Left kidney (tissue), 2 donors: Measurements from ENCODE around the gene FNDC3B. TPM values are rescaled to one million over a fixed set of nuclear protein-coding genes. Genes with fewer than 3 reads are reported as not detected.
A peak's percentile ranks its signal among the peaks of the same experiment; 100 is the strongest.

Experiments used
- DNase-seq: peaks from one replicate; pipeline ENCODE4 v3.0.0-alpha.2; 2013
- polyA plus RNA-seq: library from polyadenylated mRNA; unstranded; fragments of 120-200 nt; gene quantifications from one replicate; pipeline ENCODE4 v1.2.1, GENCODE V29; 2013; ENCODE audit not compliant: insufficient read length

FNDC3B gene
- polyA plus RNA-seq, 1 donor = 62.2 TPM

DNA sequence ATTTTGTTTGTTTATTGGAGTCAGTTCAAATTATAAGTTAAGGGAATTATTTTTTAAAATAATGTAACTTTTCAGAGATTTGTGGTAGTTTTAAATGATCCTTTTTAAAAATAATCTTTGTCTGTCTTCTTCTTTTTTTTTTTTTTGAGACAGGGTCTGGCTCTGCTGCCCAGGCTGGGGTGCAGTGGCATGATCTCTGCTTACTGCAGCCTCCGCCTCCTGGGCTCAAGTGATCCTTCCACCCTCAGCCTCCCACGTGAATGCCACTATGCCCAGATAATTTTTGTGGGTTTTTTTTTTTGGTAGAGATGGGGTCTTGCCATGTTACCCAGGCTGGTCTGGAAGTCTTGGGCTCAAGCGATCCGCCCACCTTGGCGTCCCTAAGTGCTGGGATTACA, 12.6 kb downstream of the FNDC3B start:
- no peak for DNase-seq

DNA sequence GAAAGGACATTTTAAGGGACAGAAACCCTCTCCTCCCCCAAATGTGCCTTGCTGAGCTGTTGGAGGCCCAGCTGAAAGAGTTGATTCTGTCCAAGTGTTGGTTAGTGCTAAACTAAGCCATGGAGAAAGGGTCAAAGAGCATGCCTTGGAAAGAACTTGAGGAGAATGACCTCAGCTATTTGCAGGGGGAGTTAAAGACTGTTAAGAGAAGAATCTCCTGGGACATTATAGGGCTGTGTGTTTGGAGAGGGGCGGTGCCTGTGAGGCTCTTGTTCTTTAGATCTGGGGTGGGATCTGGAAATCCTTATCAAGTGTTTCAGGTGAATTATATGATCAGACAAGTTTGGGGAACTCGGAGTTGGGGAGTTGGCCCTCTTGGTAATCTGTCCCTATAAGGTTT, 13.0 kb downstream of the FNDC3B start:
- no peak for DNase-seq

DNA sequence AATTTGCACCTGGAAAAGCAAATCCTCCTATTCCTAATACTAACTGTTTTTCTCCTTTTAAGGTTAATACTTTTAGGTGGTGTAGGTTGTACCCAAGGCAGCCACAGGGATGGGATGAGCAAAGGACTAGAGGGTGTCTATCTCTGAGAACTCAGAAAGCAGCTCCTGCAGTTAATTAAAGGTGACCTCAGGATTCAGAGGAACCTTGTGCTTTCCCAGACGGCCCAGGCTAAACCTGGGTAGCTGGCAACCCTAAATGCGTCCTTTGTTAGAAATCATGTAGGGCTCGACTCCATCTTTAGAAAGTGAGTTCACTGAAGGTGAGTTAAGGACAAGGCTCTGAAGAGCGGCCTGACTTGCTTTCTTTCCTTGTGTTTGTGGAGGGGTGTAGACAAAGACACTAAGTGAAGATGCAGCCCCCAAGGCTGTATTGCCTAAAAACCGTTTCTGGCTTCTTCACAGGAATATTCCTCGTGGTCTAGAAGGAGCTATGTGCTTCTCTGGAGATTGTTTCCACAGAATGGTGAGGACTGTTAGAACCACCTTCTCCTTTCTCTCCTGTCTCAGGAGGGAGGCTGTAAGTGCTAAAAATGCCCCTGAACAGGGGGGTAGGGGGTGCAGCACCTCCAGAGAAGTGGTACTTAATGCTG, 14.9 kb downstream of the FNDC3B start:
- DNase-seq = no peak

- no peak for DNase-seq
Measured at GRCh38 chr3:172056416-172056815, 17.0 kb downstream of the FNDC3B start.

DNA sequence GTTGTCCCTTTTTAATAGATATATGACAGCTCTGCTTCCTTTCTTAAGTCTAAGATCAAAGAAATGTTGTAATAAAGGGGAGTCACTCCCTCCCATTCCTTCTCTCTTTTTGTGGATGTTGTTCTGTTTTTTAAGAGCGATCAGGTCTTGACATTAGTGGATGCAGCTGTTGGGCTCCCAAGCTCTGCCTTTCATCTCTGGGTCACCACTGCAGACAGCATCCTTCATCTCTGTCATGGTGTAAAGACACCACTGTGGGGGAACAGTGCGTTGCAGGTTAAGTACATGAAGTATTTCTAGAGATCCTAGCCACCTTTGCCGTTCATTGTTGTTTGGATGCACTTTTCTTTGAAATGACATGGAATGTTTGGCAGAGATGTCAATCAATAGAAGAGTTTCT, 17.7 kb downstream of the FNDC3B start:
- no peak for DNase-seq

DNA sequence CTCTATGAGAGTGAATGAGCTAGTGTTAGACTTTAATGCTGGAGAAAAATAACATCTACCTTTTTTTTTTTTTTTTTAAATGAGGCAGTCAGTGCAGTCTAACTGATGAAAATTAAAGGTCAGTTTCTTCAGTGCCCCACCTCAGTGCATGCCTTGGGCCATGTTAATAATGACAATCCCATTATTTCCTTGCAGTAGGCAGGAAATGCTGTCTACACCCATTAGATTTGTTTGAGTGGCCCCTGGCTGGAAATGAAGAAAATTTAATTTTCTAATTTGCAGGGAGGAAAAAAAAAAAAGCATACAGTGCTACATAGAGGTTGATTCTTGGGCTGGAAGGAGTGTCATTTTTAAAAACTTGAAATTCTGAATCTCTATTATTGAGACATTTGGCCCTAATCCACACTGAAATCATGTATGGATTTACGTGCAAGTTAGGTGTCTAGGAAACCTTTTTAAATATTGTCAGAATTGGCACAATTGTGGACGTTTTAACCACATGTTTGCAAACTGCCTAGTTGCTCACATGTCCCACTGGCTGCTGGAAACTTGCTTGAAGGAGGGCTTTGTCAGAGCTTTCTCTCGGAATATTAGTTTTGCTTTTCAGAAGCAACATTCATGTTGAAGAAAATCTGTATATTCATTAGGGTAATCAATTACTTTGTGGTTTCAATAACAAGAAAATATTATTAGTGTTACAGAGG, 18.4 kb downstream of the FNDC3B start:
- DNase-seq = no peak

GRCh38 chr3:172059532-172059931, 20.2 kb downstream of the FNDC3B start:
- DNase-seq = no peak

DNA sequence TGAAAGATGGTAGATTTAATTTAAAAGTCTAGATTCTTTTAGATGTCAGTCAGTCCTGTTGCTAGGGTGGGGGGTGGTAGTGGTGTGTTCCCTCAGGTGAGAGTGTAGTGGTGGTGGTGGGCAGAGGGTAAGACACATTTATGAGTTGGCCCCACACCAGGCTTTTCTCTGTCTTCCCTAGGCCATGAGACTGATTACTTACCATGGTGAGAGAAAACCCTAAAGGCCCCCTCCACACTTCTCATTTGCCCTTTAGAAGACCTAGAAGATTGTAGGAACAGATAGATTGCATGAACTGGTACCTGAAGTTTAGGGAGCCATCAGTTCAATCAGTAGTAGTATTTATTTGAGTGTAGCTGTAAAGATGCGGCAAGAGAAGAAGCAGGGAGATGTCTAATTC, 20.9 kb downstream of the FNDC3B start:
- no peak for DNase-seq

DNA sequence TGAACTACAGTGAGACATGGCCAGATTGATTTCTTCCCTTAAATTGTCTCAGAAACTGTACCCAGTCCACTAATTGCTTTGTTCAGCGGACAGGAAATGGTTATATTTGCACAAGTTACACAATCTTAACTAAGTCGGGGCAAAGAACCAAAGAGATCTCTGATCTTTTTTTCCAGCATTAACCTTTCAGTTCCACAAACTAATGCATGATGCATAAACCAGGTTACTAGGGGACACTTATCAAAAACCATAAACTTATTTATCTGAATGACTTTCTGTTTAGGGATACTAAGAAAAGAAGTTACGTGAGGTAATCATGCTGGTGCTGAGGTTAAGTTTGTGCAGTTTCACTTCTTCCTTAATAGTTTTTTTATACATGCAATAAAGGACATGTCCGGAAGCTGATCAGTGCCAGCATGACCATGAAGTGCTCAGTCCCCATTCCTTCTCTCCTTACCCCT, 22.4 kb downstream of the FNDC3B start:
- no peak for DNase-seq

DNA sequence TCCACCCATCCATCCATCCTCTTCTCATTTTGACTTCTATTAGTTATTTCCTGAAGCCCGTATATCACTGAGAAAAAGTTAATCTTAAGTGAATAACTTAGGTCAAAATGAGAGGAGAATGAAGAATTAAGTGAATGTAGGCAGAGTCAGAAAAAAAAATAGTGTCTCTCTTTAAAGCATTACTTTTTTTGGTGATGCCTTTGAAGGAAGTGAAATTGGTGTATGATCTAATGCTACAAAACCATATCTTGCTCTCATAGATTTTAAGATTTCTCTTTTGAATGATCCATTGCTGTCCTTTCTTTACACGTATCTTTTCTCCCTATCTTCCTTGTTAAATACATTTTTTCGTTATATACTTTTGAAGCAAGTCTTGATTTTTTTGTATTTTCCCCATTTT, 23.4 kb downstream of the FNDC3B start:
- DNase-seq = no peak

GRCh38 chr3:172063456-172064432, 24.4 kb downstream of the FNDC3B start:
- no peak for DNase-seq

GRCh38 chr3:172065527-172065926, 26.1 kb downstream of the FNDC3B start:
- DNase-seq = no peak

DNA sequence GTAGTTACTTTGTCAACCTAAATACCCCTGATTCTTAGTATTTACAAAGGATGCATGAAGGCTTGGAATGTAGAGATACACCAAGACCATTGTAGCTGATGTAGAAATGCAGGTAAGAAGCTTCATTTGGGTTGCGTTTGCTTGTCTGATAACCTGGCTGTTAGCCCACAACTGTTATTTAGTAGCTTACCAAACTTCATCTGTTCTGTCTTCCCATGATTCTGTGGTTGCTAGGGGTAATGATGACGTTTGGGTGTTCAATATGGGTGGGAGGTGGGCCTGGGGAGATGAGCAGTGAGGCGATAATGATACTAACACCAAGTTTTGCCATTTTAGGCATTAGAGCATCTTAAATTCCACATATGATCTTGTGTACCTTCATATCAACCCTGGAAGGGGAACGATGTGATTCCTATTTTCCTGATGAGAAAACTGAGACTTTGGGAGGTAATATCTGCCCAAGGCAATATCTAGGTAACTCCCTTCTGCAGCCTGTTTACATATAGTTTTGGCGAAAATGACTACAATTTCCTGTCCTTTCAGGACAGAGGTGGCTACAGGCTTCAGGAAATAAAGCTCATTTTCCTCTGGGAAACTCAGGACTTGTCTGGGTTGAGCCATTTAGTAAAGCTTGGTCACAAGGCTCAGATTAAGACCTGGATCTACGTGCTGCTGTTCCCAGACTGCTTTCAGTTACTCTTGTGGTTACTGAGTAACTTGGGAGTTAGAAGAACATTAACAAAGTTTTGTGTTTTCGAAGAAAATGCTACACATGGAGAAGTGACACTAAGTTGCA, 26.8 kb downstream of the FNDC3B start:
- DNase-seq = peak; percentile 74

DNA sequence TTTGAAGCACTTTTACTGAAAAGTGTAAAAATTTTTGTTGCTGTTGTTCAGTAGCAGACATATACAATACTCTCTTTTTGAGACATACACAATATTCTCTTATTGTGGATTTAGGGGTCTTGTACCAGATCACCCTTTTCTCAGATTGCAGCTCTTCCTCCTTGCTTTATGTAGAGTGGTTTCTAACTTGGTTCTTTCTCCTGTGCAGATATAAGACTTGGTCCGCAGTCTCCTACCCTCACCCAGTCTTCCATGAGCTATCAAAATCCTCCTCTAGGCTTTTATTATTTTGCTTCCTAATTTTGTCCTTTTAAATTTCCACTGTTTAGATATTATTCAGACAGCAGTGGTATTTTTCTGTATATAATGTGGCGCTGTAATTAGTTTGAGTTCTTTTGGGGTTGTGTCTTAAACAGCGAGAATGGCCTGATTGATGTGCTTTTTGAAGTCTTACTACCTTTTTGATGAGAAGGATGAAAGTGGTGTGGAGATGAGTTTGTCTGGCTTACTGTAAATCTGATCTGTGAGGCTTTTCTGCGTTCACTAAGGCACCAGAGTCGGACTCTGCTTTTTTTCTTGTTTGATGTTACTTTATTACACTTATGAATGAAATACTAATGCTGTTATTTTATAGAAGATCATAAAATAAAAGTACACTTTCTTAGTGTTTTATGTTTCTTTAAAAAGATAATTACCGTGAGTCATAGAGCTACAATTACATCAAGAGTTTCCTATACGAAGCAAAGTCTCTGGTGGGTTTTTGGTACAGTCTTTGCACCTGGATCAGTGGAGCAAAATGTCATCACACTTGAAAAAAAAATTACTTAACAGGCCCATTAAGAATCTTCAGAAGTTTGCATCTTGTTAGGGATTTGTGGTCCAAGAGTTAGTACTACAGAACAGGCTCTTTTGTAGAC, 27.8 kb downstream of the FNDC3B start:
- no peak for DNase-seq

- DNase-seq = no peak
Measured at GRCh38 chr3:172067837-172068440, 28.6 kb downstream of the FNDC3B start.

DNA sequence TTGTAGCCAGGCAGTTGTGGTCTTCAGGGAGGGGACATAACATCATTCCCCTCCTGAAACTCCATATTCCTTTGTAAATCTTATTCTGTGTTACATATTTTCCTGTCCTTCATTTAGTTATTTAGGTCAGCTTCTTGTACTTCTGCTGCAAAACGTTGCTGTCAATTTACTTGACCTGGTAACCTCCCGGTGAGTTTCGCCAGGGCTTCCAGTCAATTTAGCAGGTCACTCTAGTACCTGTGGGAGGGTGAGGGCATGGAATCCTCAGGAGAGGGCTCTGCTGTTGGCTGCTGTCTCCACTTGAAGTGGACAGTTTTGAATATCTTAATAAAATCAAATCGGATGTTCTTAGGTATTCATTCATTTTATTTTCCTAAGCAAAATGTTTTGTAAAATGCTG, 29.6 kb downstream of the FNDC3B start:
- DNase-seq = no peak

GRCh38 chr3:172069478-172069877, 30.1 kb downstream of the FNDC3B start:
- no peak for DNase-seq

DNA sequence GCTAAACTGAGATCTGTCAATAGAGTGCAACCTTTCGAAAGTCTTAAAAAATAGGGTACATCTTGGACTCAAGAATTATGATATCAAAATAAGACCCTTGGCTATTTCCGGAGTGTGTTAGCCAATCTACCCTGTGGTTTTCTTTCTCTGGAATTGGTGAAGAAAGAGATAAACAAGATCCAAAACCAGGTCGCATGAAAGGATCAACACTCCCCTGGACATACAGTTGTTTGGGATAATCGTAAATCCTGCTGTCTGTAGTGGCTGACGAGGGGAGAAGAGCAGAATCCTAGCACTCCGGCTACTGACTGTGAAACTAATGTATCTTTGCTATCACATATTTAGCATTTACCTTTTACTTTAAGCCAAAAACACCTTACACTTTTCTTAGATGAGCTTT, 30.9 kb downstream of the FNDC3B start:
- DNase-seq = no peak

- DNase-seq = no peak
Measured at GRCh38 chr3:172070802-172071201, 31.4 kb downstream of the FNDC3B start.

GRCh38 chr3:172071780-172072330, 32.5 kb downstream of the FNDC3B start:
- no peak for DNase-seq
